ENCODE results near the gene MLIP. TPM values are rescaled to one million over a fixed set of nuclear protein-coding genes. Genes with fewer than 3 reads are reported as not detected.

MLIP gene
- total RNA-seq, 1 experiment from 2014 or later, result not detected

GRCh38 chr6:54109586-54109985, 1.7 kb upstream of the MLIP start:
- Mint-ChIP-seq H3K27me3 (ENCODE audit: insufficient read depth, unreplicated experiment) (no peaks in the 10 kb centered on the region), H3K9me3 (ENCODE audit: unreplicated experiment) (peaks cover 1% of the 10 kb centered on the region), H3K4me1 (ENCODE audit: insufficient read depth, unreplicated experiment) (peaks cover 1% of the 10 kb centered on the region), H3K27ac (ENCODE audit: low read depth, unreplicated experiment) (no peak overlapping the region), H3K4me3 (ENCODE audit: unreplicated experiment) (no peak overlapping the region), H3K36me3 (ENCODE audit: insufficient read depth, unreplicated experiment) (no peaks in the 10 kb centered on the region)
- no peak for DNase-seq (ENCODE audit: unreplicated experiment)
- POLR2A ChIA-PET, result no interaction called here
- intact Hi-C loops (cut with micrococcal nuclease), result no loop called here
- TF ChIP-seq, protein P1, sequence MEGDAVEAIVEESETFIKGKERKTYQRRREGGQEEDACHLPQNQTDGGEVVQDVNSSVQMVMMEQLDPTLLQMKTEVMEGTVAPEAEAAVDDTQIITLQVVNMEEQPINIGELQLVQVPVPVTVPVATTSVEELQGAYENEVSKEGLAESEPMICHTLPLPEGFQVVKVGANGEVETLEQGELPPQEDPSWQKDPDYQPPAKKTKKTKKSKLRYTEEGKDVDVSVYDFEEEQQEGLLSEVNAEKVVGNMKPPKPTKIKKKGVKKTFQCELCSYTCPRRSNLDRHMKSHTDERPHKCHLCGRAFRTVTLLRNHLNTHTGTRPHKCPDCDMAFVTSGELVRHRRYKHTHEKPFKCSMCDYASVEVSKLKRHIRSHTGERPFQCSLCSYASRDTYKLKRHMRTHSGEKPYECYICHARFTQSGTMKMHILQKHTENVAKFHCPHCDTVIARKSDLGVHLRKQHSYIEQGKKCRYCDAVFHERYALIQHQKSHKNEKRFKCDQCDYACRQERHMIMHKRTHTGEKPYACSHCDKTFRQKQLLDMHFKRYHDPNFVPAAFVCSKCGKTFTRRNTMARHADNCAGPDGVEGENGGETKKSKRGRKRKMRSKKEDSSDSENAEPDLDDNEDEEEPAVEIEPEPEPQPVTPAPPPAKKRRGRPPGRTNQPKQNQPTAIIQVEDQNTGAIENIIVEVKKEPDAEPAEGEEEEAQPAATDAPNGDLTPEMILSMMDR (IDR thresholded peaks at IDR 0.05; ENCODE audit: unreplicated experiment), result no peak
- CTCF ChIA-PET, result interaction anchor here (0.6 to 0.7 kb wide), 2 partner anchors 767 to 959 kb away, joined by 3 read pairs; no protein-coding TSS in a partner anchor
- BruUV-seq (replicated peaks), result no TSS peak

GRCh38 chr6:54112151-54112650, 958 bp downstream of the MLIP start:
- Mint-ChIP-seq H3K4me1 (ENCODE audit: insufficient read depth, unreplicated experiment) (peaks cover 19% of the 10 kb centered on the region), H3K4me3 (ENCODE audit: unreplicated experiment) (no peak overlapping the region)

DNA sequence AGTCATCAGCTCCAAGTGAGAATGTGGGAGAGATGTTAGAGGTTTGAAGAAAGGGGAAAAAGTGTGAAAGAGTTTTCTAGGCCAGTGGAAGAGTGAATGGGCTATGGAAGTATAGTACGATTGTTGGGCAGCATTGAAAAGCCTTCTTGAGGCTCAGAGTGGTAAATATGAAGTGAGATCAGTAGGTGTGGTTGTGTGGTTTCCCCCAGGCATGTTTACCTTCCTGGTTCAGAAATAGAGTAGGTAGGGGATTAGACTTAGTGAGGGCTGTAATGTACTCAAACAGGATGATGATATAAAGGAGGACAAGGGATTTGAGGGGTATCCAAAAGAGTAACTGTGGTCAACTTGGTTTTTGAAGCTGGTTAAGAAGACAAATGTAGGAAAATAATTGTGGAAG, 3.7 kb downstream of the MLIP start:
- Mint-ChIP-seq H3K27ac (ENCODE audit: low read depth, unreplicated experiment) (no peak overlapping the region), H3K27me3 (ENCODE audit: insufficient read depth, unreplicated experiment) (no peaks in the 10 kb centered on the region), H3K9me3 (ENCODE audit: unreplicated experiment) (peaks cover 20% of the 10 kb centered on the region), H3K4me3 (ENCODE audit: unreplicated experiment) (no peak overlapping the region), H3K4me1 (ENCODE audit: insufficient read depth, unreplicated experiment) (peaks cover 19% of the 10 kb centered on the region), H3K36me3 (ENCODE audit: insufficient read depth, unreplicated experiment) (no peaks in the 10 kb centered on the region)
- ChIA-PET POLR2A (interaction anchor here (1.0 to 1.3 kb wide), 3 partner anchors 11 to 61 kb away, joined by 3 to 7 read pairs (median 4); no protein-coding TSS in a partner anchor), CTCF (interaction anchor here (1.1 kb wide), 1 partner anchor 12 kb away, joined by 4 read pairs; no protein-coding TSS in a partner anchor)
- intact Hi-C loops (cut with micrococcal nuclease), result no loop called here
- no peak for DNase-seq (ENCODE audit: unreplicated experiment)
- TF ChIP-seq, protein P1 (IDR thresholded peaks at IDR 0.05; ENCODE audit: unreplicated experiment), result no peak
- BruUV-seq (replicated peaks), result no TSS peak

More at GRCh38 chr6:54112151-54112650, 958 bp downstream of the MLIP start:
- no peaks in the 10 kb centered on the region for H3K27me3 Mint-ChIP-seq (ENCODE audit: insufficient read depth, unreplicated experiment)
- H3K9me3 Mint-ChIP-seq (ENCODE audit: unreplicated experiment), result peaks cover 20% of the 10 kb centered on the region
- intact Hi-C loops (cut with micrococcal nuclease), result no loop called here
- POLR2A ChIA-PET, result interaction anchor here (0.6 to 0.7 kb wide), 3 partner anchors 54 to 356 kb away, joined by 3 read pairs; no protein-coding TSS in a partner anchor
- H3K27ac Mint-ChIP-seq (ENCODE audit: low read depth, unreplicated experiment), result no peak overlapping the region
- TF ChIP-seq, protein P1 (IDR thresholded peaks at IDR 0.05; ENCODE audit: unreplicated experiment), result no peak
- H3K36me3 Mint-ChIP-seq (ENCODE audit: insufficient read depth, unreplicated experiment), result no peaks in the 10 kb centered on the region
- DNase-seq (ENCODE audit: unreplicated experiment), result no peak
- CTCF ChIA-PET, result no interaction called here
- BruUV-seq (replicated peaks), result no TSS peak

DNA sequence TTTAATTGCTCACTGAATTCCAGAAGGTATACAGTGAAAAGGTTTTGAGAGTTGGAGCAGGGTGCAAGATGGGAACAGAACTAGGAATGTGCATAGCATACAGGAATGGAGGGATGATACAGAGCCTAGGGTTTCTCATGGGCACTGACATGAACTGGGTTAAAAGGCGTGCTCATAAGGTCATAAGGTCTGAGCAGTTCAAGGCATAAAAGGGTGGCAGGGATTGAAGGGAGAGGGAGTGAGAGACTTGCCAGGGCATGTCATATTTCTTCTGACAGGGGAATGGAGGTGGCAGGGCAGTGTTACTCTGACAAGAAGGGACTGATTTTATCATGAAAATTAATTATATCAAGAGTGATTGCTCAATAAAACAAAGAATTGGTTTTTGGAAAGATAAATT, 4.7 kb downstream of the MLIP start:
- no peak overlapping the region for H3K4me3 Mint-ChIP-seq (ENCODE audit: unreplicated experiment)
- no peak for DNase-seq (ENCODE audit: unreplicated experiment)
- TF ChIP-seq, protein P1 (IDR thresholded peaks at IDR 0.05; ENCODE audit: unreplicated experiment), result no peak
- no peaks in the 10 kb centered on the region for H3K36me3 Mint-ChIP-seq (ENCODE audit: insufficient read depth, unreplicated experiment)
- H3K9me3 Mint-ChIP-seq (ENCODE audit: unreplicated experiment), result peaks cover 20% of the 10 kb centered on the region
- ChIA-PET CTCF (no interaction called here), POLR2A (interaction anchor here (1.3 kb wide), 1 partner anchor 62 kb away, joined by 7 read pairs; no protein-coding TSS in a partner anchor)
- no peaks in the 10 kb centered on the region for H3K27me3 Mint-ChIP-seq (ENCODE audit: insufficient read depth, unreplicated experiment)
- intact Hi-C loops (cut with micrococcal nuclease), result no loop called here
- H3K27ac Mint-ChIP-seq (ENCODE audit: low read depth, unreplicated experiment), result peak overlapping the region; percentile 90
- no TSS peak for BruUV-seq (replicated peaks)
- H3K4me1 Mint-ChIP-seq (ENCODE audit: insufficient read depth, unreplicated experiment), result peaks cover 19% of the 10 kb centered on the region

All from MCF 10A (cell line).